GM18868 (cell line): ENCODE measurements around the gene LLCFC1.

Experiments
- ATAC-seq: cut with Tn5 transposase; IDR thresholded peaks from one replicate; pipeline ENCODE4 v1.9.1; 2021; ENCODE audit warnings: mild to moderate bottlenecking, moderate library complexity; ENCODE audit not compliant: unreplicated experiment

The LLCFC1 gene

DNA sequence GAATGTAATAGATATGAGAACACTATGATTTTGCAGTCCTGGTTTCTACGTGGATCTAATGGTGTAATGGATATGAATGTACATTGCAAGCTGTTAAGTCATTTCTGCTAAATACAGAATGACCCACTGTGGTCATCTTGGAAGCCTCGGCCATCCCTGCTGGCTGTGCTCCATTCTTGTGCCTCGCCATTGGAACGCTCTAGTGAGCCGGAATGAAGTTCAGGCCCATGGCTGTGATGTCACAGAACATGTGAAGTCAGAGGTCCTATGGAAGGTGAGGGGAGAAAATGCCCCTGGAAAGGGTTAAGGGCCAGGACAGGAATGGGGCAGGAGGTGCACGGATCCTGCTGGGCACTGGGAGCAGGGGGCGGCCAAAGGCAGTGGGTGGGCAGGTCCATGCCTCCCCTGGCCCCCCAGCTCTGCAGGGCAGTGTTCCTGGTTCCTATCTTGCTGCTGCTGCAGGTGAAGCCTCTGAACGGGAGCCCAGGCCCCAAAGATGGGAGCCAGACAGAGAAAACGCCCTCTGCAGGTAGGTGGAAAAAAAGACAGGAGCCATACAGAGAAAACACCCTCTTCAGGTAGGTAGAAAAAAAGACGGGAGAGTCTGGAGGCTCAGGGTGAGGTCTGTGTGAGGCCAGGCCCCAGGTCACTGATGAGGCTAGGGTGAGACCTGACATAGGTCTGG lies at the start of gene LLCFC1:
LLCFC1 (plus strand) TSS at position 259 of the 685 bp plus-strand sequence; CDS start at position 397, 138 bp downstream.
- no peak for ATAC-seq

DNA sequence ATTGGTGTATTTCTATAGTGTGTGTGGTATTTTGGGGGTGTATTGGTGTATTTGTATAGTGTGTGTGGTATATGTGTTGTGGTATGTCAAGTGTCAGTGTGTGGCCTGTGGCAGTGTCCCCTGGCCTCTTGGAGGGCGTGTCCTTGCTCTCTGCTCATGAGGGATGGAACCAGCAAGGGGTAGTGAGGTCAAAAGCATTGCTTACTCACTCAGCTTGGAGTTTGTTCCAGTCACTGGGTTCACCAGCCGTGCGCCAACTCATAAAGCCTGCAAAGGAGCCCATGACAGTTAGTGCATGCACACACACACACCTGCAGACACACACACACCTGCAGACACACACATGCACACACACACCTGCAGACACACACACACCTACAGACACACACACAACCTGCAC lies 49.5 kb upstream of the LLCFC1 start:
- no peak for ATAC-seq

DNA sequence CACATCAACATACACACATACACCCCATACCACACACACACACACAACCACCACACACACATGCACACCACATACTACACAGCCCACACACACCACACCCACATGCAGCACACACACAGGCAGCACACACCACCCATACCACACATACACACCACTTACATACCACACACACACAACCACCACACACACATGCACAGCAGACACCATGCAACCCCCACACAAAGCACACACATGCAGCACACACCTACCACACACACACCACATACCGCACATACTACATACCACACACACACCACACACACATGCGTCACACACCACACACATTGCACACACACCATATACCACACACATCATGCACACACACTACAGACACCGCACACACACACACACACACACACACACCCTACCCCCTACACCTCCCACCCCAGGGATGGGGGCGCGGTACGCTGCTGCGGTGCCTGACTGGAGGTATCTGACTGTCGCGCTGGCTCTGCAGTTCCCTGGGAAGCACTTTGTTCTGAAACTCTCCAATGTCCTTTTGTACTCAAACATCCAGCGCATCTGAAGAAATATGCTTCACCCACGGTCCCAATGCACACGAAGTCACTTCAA lies 48.3 kb upstream of the LLCFC1 start:
- ATAC-seq = no peak

DNA sequence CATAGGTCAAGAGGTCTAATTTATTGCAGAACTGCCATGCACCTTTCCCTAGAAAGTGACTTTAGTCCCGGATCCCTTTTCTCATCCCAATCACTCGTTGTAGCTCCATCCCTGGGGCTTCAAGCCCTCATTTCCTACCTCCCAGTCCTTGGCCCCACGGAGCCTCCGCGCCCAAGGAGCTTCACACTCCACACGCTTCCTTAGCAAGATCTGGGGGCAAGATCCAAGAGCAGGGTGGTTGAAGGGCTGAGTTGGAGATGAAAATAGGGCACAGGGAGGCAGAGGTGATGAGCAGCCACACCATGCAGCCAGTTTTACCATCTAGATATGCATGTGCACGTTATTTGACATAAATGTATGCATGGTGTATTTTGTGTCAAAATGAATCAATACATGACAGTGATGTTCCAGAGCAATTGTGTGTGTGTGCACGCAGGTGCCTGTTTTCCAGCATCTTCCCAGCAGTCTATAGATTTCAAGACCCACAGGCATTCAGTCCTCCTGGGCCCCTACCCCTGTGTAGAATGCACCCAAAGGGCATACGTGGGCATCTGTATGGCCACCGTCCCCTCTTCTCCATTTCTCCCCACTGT lies 47.7 kb upstream of the LLCFC1 start:
- no peak for ATAC-seq

DNA sequence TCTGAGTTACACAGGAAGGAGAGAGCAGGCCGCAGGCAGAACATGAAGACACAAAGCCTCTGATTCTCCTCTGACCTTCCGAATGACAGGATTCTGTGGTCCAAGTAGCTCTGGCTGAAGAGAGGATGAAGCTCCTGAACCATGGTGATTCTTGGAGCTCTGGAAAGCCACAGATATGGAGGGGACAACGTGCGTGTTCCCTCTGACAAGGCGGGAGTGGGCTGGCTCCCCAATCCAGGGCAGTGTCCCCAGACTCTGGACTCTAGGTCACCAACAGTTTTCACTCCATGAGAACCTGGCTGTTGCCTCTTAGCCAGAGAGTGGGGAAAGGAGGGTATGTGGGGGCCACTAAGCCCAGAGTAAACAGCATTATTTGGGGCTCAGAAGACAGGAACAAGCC lies 46.3 kb upstream of the LLCFC1 start:
- no peak for ATAC-seq

DNA sequence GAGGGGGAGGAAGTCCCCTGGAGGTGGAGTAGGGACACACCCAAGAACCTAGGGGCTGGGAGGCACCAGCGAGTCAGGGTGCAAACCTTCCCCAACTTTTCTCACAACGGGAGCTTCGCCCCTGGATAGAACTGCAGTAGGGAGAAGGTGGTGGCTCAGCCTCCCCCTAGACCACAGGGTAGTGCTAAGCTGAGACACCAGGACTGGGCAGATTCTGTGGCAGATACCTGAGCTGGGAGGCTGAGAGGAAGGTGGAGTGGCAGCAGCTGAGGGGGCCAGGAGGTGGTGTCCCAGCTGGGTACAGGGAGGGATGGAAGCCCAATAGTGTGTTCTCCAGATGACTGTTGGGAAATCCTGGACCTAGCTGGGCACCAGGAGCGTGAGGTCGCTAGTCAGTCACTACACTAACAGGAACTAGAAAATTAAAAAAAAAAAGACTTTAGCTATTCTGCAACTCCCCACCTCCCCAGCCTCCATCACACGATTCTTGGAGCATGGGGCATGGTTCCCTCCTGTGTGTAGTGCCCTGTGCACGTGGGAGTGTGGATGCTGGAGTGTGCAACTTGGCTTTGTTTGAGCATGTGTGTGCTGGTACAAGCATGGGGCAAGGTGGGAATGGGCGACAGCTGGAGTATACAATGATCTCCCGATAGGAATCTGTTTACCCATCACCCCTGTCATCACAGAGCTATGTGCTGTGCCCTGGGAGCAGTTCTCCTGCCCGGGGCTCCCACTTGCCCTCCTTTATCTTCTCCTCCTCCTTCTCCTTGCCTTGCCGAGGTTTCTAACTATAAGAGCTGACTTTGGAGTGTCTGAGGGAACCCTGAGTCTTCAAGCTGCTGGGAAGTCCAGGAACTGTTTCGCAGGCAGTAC lies 44.9 kb upstream of the LLCFC1 start:
- ATAC-seq = no peak

DNA sequence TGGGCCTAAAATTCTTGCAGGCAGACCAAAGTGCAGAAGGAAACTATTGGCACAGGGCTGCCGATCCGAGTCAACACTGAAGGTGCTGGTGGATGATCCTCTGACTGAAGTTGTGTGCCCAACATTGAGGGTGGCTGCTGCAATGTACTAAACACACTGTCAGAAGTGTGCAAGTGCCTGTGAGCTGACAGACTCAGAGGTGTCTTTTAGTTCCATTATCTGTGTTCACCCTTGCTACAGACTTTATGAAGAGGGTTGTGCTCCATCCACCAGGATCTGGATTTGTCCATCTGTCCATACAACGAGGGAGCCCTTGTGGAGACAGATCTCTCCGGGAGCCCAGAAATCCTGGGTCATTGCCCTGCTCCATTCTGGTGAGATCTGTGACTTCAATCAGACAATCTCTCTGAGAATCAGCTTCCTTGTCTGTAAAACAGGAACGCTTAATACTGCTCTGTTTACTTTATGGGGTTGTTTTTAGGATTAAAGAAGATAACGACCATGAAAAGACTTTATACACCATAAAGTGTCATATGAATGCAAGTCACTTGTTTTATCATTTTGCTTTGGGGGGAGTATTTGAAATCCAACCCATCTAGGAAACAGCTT lies 44.2 kb upstream of the LLCFC1 start:
- ATAC-seq = no peak

DNA sequence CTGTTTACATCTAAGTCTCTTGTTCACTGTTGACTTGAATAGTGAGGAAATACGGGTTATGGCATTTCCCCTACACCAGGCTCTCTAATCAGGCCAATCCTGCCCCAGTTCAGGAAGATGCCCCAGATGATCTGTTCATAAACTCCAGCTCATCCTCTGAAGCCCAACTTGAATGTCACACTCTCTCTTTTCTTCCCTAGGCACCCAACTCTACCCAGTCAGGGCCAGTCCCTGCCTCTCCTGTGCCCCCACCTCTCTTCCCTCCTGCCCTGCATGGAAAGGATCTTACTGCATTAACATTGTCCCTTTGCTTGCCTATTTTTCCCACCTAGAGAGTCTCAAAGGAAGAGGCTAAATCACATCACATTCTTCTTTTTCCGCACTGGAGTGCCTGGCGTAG lies 43.1 kb upstream of the LLCFC1 start:
- no peak for ATAC-seq

DNA sequence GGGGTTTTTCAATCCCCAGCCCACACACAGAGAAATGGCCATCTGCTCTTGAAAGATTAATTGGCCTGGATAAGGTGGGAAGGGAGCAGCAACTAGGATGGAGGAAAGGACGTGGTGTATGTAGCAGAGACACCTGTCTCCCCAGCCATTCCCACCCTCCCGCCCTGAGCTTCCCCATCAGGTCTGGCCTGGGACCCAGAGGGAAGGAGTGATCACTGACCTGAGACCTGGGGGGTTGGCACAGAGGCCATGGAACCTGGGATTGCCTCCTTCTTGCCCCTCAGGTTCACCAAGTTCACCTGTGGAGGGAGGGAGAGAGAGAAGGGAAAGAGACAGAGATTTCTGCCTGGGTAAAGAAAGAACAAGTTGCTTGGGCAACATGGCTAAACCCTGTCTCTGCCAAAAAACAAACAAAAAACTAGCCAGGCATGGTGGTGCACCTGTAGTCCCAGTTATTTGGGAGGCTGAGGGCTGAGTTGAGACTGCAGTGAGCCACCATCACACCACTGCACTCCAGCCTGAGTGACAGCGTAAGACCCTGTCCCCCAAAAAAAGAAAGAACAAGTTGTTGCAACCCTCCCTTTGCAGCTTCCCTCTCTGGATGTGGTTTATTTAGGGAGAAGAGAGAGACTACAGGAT lies 42.4 kb upstream of the LLCFC1 start:
- no peak for ATAC-seq

DNA sequence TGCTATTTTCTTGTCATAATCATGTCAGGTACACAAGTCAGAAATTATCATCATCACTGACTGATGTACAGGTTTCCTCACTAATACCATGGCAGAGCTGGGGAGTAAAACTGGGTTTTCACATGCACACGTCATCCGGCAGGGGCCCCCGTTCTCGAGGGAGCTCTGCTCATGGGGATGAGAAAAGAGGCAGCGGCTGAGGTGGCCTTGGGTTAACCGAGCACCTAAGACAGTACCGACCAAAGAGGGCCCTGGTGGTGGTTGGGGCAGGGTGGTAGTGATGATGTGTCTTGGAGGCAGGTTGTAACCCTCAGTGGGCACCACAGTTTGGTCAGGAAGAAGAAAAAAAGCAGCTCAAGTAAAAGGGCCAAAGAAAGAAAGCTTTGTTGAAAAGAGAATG lies 41.6 kb upstream of the LLCFC1 start:
- no peak for ATAC-seq

DNA sequence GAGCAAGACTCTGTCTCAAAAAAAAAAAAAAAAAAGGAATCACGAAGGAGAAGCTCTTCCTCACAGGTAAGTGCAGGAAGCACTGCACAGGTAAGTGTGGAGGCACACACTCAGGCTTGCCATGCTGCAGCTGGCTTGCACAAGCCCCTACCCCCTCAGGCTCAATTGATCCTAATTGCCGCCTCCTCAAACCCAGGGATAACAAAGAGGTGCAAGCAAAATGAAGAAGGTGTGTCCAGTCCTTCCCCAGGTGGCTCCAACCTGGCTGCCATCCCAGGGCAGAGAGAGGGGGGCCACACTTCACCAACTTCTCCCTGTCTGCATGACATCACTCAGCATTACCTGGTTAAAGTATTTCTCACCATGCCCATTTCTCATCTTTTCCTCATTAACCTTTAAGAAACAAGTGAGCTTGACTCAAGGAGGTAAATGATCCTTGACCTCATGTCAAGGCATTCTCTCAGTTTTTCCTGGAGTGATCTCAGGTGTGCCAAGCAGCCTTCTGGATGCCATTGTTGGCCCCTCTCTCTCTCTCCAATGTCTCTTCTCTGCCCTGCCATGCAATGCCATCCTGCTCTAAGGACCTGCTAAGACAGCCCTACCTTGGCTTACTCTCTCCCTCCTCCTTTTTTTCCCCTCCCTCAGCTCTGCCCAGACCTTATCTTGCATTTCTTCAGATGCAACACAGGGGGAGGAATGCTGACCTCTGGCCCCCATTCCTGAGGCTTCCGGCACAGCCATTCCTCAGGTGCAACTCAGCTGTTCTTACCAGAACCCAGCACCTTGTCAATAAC lies 40.7 kb upstream of the LLCFC1 start:
- ATAC-seq = no peak

DNA sequence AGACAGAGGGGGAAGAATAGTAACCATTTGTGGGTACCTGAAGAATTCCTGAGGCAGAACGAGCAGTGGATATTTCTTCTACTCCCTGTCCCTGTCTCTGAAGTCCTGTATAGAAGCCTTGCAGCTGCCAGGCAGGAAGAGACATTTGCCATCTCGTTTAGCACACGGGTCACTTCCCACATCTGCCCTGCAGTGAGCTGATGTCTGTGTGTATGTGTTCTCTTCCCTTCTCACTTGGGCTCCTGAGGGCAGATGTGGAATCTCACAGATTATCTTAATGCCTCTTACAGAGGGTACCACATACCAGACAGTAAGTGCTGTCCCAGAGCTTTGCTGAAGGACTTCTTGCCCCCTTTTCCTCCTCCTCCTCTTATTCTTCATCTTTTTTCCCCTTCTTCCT lies 39.6 kb upstream of the LLCFC1 start:
- ATAC-seq = no peak

DNA sequence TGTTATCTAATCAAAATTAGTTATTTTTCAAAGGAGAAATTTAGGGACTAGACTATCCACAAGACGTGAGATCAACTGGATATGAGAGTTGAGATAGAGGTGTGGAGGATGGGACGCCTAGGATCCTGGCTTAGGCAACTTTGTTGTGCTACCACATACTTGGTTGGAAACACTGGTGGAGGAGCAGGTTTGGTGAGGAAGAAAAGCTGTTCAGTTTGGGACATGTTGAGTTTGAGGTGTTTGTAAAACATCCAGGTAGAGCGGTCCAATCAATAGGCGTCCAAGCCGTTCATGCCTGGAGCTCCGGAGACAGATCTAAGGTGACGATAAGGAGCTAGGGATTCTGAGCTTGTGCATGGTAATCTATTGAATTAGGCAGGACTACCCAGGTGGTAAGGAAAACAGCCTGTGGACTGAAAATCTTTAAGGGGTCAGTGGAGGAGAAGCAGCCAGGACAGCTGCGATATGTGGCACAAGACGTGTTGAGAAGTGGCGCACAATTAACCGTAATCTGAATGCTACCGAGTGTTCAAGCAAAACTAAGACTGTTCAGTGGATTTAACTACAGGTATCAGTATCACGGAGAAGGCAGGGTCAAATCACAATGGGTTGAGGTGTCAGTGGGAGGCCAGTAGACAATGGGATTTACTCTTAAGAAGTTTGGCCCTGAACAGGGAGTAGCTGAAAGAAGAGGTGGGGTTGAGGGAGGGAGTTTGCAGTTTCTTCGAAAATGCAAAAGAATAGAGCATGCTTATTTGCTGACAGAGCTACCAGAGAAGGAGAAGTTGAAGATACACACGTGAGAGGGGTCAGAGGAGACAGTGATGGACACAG lies 37.6 kb upstream of the LLCFC1 start:
- ATAC-seq = no peak

DNA sequence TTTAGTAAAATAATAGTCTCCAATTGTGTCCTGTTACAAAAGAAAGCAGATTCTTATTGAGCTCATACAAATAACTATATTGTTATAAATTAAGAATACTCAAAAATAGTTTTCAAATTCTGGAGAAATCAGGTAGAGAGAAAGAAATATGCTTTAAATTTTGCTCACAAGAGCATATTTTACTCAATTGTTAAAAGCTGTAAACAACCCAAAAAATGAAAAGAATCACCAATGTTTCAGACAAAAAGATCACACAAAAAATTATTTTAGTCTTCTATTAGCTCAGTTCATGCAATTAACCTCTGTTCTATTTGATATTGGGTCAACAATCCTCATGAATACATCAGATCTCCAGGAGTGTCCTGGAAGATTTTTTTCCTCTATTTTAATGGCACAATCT lies 35.2 kb upstream of the LLCFC1 start:
- no peak for ATAC-seq

DNA sequence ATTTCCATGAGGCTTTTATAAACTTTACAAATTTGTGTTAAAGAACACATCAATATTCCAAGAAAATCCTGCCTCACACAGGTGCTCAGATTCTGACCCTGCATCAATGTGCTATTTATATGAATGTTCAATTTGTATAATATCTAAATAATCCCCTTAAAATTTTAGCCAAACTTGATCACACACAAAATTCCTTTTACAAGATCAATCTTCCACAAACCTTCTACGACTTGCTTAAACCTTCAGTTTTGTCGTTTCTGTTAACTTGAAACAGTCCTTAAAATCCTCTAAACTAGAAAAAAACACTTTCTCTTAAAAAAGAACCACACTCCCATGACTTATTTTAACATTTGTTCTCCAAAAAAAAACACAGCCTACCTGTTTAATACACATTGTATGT lies 33.5 kb upstream of the LLCFC1 start:
- no peak for ATAC-seq

DNA sequence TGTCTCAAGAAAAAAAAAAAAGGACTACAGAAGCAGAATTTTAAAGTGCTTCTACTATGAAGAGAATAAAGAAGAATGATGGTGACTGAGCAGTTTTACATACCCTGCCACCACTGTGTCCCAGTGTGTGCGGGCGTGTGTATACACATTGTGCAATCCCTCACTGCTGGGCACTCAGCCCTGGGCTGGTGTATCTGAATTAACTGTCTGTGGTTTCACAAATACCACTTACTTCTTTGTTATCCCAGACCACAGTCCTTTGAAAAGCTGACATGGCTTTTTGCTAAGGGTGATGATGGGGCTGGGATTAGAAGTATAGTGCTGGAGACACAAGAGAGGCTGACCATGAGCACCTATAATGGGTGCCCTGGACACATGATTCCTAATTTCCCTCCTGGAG lies 32.6 kb upstream of the LLCFC1 start:
- ATAC-seq = no peak

DNA sequence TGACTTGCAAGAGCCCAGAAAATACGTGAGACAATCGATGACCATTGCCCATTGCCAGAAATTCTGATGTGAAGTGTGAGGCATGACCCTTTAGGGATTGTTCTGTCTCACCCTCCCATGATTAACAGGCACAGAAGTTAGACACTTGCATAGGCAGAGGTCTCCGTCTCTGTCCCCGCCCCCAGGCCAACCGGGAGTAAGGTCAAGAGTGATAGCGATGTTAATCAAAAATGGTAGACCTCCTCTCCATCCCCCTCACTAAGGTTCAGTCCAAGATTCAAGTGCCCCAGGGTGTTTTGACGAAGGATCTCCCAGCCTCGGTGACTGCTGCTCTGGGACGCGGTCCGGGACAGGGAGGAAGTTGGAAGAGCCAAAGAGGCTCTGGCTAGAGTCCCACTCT lies 31.0 kb upstream of the LLCFC1 start:
- ATAC-seq = no peak

DNA sequence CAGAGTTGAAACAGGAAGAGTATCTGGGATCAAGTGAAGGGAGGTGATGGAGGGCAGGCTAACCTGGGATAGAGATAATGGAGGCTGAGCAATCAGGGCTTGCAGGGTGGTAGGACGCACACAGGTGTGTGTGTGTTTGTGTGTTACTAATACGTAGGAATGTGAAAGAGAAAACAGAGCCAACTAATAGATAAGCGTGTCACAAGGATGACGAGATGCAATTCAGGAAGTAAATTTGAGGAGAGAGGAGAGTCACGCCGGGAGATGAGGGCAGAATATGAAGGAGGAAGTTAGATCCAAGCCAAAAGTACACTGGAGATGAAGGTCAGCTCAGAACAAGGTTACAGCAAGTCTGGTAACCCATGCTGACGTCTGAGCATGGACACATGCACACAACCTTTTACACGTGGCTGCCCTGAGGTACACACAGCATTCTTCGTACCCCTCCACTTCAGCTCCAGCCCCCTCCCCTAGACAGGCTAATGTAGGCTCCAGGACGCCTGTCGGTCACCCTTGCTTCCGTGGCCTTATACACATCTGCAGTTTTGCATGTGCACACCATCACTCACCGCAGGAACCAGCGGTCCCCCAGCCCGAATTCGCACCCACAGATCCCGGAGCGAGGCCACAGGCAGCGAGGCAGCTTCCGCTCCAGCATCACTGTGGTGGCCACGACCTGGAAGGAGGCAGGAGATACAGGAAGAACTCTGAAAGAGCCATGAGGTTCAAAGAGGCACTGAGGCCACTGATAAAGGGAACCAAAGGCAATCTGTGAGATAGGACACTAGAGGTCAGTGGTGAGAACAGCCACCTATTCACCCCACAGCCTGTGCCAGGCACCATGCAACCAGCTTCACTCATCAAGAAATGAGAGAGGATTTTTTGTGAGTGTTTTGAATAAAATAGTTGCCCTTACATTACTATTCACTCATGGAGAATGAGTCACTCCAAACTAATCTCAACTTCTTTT lies 30.1 kb upstream of the LLCFC1 start:
- no peak for ATAC-seq
